Measurements from ENCODE around the gene PKP2. TPM values are rescaled to one million over a fixed set of nuclear protein-coding genes. Genes with fewer than 3 reads are reported as not detected.

PKP2 gene
- total RNA-seq, 1 experiment from 2014 or later: 12.9 TPM

Other genes with a start within 250 kb of the PKP2 start
- 37.8 and 50.9 TPM in 2 replicates for gene DNM1L, start 217.5 kb downstream of the PKP2 start, total RNA-seq (2014; rRNA removed; shearing (Covaris generic); ENCODE audit: low replicate concordance)
- 56.0 and 69.7 TPM in 2 replicates for gene YARS2, start 140.9 kb downstream of the PKP2 start, total RNA-seq (2014; rRNA removed; shearing (Covaris generic); ENCODE audit: low replicate concordance)